GM06990 (cell line): Measurements from ENCODE around the gene ERFL.

Experiments used
- DNase-seq: peaks from one replicate; pipeline ENCODE4 v3.0.0-alpha.2; 2011; ENCODE audit not compliant: insufficient read length; ENCODE audit errors: extremely low read depth
- H3K27me3 ChIP-seq: replicated peaks from 2 replicates; pipeline ENCODE4 v1.6.0; 2011; ENCODE audit warnings: low read length; ENCODE audit not compliant: control insufficient read depth, insufficient read depth
- H3K36me3 ChIP-seq: 2 replicates; pipeline ENCODE4 v1.5.1; 2011; ENCODE audit warnings: low read length; ENCODE audit not compliant: control insufficient read depth, insufficient read depth
- H3K4me3 ChIP-seq: replicated peaks from 2 replicates; pipeline ENCODE4 v1.5.1; 2011; ENCODE audit warnings: low read depth, mild to moderate bottlenecking, control low read depth, low read length
- CTCF ChIP-seq: IDR thresholded peaks from 2 replicates; pipeline ENCODE4 v1.5.1; 2011; ENCODE audit warnings: low read length, control low read depth, mild to moderate bottlenecking, inconsistent platforms; ENCODE audit not compliant: insufficient read depth, poor library complexity, severe bottlenecking

ERFL gene

GRCh38 chr19:41920882-41921576, 7.2 kb downstream of the ERFL start:
- H3K27me3 ChIP-seq: no peaks in the 10 kb centered on the region; the same call in 1 of the 2 replicates
- no peaks in the 10 kb centered on the region for H3K36me3 ChIP-seq
- no peak for TF ChIP-seq CTCF
- no peak for DNase-seq
- H3K4me3 ChIP-seq: no peak overlapping the region

GRCh38 chr19:41919948-41920712, 8.1 kb downstream of the ERFL start:
- Histone ChIP-seq H3K27me3 (no peaks in the 10 kb centered on the region; the same call in none of the 2 replicates), H3K36me3 (no peaks in the 10 kb centered on the region), H3K4me3 (no peak overlapping the region)
- DNase-seq: no peak
- TF ChIP-seq CTCF: no peak

- no peaks in the 10 kb centered on the region for H3K36me3 ChIP-seq
- TF ChIP-seq CTCF: no peak
- no peak for DNase-seq
- H3K27me3 ChIP-seq: no peaks in the 10 kb centered on the region; the same call in none of the 2 replicates
- no peak overlapping the region for H3K4me3 ChIP-seq
These were observed 9.5 kb downstream of the ERFL start for GRCh38 chr19:41918653-41919244.

GRCh38 chr19:41918095-41918494, 10.2 kb downstream of the ERFL start:
- H3K36me3 ChIP-seq: no peaks in the 10 kb centered on the region
- H3K4me3 ChIP-seq: no peak overlapping the region
- no peak for DNase-seq
- TF ChIP-seq CTCF: no peak
- peaks cover 2% of the 10 kb centered on the region for H3K27me3 ChIP-seq

GRCh38 chr19:41917676-41918075, 10.6 kb downstream of the ERFL start:
- H3K4me3 ChIP-seq: no peak overlapping the region
- no peak for TF ChIP-seq CTCF
- DNase-seq: no peak
- H3K27me3 ChIP-seq: peaks cover 2% of the 10 kb centered on the region
- H3K36me3 ChIP-seq: no peaks in the 10 kb centered on the region
